ENCODE results near the gene RELN. TPM values are rescaled to one million over a fixed set of nuclear protein-coding genes. Genes with fewer than 3 reads are reported as not detected.

RELN gene
- total RNA-seq, 2 donors from 2014 or later: 2.6 to 3.0 TPM

DNA sequence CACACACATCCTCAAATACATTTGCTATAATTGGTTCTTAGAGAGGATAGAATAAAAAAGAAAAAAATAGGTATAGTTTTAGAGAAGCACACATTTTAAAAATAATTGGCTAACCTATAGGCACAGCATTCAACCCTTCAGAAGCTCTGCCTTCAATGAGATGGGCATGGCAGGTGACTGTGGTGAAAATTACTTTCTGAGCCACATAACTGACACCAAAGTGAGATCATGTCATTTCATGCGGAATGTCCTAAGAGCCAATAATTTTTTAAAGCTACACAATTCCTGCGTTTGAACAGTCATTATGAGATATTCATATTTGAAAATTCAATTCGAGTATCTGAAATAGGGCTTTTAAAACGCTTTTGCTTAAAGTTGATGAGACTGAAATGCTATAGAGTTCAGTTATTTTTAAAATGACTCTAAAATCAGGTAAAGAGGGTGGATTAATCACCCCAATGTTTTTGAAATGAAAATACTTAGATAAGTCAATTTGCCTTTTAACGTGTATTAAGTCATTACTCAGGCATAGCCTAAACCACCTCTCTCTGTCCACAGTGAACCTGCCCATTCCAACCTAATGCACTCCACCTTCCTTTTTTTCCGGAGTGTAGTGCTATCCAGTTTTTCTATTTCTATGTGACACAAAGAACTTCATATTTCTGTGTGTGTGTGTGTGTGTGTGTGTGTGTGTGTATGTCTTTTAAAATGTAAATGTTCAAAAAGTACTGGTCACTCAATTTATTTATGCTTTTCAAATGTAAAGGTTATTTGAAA is 6.1 kb downstream of the RELN start:
- H3K4me3 ChIP-seq: no peak overlapping the region
- H3K9me3 ChIP-seq: no peaks in the 10 kb centered on the region
- no peaks in the 10 kb centered on the region for H3K36me3 ChIP-seq
- intact Hi-C loops (cut with DNase I): no loop called here
- no peak overlapping the region for H3K27ac ChIP-seq
- 55% methylated on average over 6 of the region's 6 CpGs for WGBS
- TF ChIP-seq POLR2AphosphoS5 (IDR thresholded peaks at IDR 0.05) (no peak), CTCF (IDR thresholded peaks at IDR 0.05) (no peak), POLR2A (IDR thresholded peaks at IDR 0.05) (no peak)
- no peaks in the 10 kb centered on the region for H3K4me1 ChIP-seq (replicated peaks)
- no peak for DNase-seq (ENCODE audit: low spot score)
- peaks cover 3% of the 10 kb centered on the region for H3K27me3 ChIP-seq (replicated peaks; ENCODE audit: insufficient read depth)

- intact Hi-C loops (cut with DNase I): no loop called here
- Histone ChIP-seq H3K27me3 (replicated peaks; ENCODE audit: insufficient read depth) (no peaks in the 10 kb centered on the region), H3K36me3 (no peaks in the 10 kb centered on the region), H3K9me3 (no peaks in the 10 kb centered on the region), H3K4me3 (no peak overlapping the region), H3K4me1 (replicated peaks) (no peaks in the 10 kb centered on the region), H3K27ac (no peak overlapping the region)
- DNase-seq (ENCODE audit: low spot score): no peak
- 42% methylated on average over 2 of the region's 2 CpGs for WGBS
- TF ChIP-seq POLR2AphosphoS5 (IDR thresholded peaks at IDR 0.05) (no peak), POLR2A (IDR thresholded peaks at IDR 0.05) (no peak), CTCF (IDR thresholded peaks at IDR 0.05) (no peak)
These were observed 8.4 kb downstream of the RELN start for GRCh38 chr7:103981003-103981423.

DNA sequence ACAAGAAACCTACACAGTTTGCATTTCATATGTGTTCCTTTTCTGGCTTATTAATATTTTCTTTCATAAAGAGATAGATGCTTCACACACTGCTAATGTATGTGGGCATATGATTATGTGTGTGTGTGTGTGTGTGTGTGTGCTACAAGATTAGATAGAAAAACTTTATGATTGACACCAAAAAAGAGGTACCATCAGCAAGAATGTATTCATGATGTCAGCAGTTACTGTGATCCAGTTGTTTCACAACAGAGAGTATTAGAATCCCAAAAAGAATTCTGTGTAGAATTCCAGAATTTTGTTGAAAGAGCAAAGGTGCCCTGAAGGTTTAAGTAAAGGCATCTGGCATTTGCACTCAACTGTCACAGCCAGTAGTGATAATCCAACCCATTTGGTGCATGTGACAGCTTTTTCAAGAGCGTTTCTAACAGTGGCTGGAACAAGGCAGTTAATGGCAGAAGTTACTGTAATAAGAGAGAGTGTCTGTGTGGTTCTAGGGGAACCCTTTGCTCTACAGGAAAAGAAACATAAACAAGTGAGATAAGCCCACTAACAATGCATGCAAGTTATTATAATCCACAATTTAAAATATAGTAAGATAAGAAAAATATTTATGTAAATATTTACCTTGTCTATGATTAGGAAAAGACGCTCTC is 16.6 kb downstream of the RELN start:
- WGBS: 9% methylated on average over 2 of the region's 2 CpGs

GRCh38 chr7:103967401-103967800 is 22.1 kb downstream of the RELN start:
- no peaks in the 10 kb centered on the region for H3K9me3 ChIP-seq
- no peaks in the 10 kb centered on the region for H3K36me3 ChIP-seq
- H3K4me1 ChIP-seq (replicated peaks): no peaks in the 10 kb centered on the region
- no peak for TF ChIP-seq CTCF (IDR thresholded peaks at IDR 0.05)
- TF ChIP-seq POLR2A (IDR thresholded peaks at IDR 0.05): no peak
- no peak for TF ChIP-seq POLR2AphosphoS5 (IDR thresholded peaks at IDR 0.05)
- intact Hi-C loops (cut with DNase I): no loop called here
- no peaks in the 10 kb centered on the region for H3K27me3 ChIP-seq (replicated peaks; ENCODE audit: insufficient read depth)
- DNase-seq (ENCODE audit: low spot score): no peak
- no peak overlapping the region for H3K27ac ChIP-seq
- H3K4me3 ChIP-seq: no peak overlapping the region

More for the DNA sequence above, 16.6 kb downstream of the RELN start:
- no peak overlapping the region for H3K27ac ChIP-seq
- no peaks in the 10 kb centered on the region for H3K36me3 ChIP-seq
- H3K4me1 ChIP-seq (replicated peaks): no peaks in the 10 kb centered on the region
- H3K4me3 ChIP-seq: no peak overlapping the region
- DNase-seq (ENCODE audit: low spot score): no peak
- intact Hi-C loops (cut with DNase I): no loop called here
- H3K9me3 ChIP-seq: no peaks in the 10 kb centered on the region
- no peaks in the 10 kb centered on the region for H3K27me3 ChIP-seq (replicated peaks; ENCODE audit: insufficient read depth)
- no peak for TF ChIP-seq CTCF (IDR thresholded peaks at IDR 0.05)
- no peak for TF ChIP-seq POLR2A (IDR thresholded peaks at IDR 0.05)
- no peak for TF ChIP-seq POLR2AphosphoS5 (IDR thresholded peaks at IDR 0.05)
